Body of pancreas (tissue), 4 donors: ENCODE data around the gene RICTOR. TPM values are rescaled to one million over a fixed set of nuclear protein-coding genes. Genes with fewer than 3 reads are reported as not detected.

Source experiments
- ATAC-seq: fragments of 150-250 bp; one replicate; pipeline ENCODE4 v1.9.1; 2016
- DNase-seq, 4 donors: peaks; one replicate each; pipeline ENCODE4 v3.0.0-alpha.2; 2019
- H3K27ac ChIP-seq, 4 donors: fragments of 200-600 bp; sonication (generic); 1 replicate in 3 of 4; 2 replicates in 1 of 4; pipeline versions ENCODE4 v1.5.1 to v1.6.1; 2016 to 2019; ENCODE audit warnings: mild to moderate bottlenecking in 1 of 4, mixed read lengths in 1 of 4, moderate library complexity in 1 of 4
- H3K27me3 ChIP-seq, 2 donors: fragments of 200-600 bp; sonication (generic); one replicate each; pipeline ENCODE4 v1.6.0; 2016; ENCODE audit warnings: mild to moderate bottlenecking in 1 of 2
- H3K36me3 ChIP-seq, 2 donors: fragments of 200-600 bp; sonication (generic); replicated peaks in 1 of 2; 2 replicates each; pipeline ENCODE4 v1.5.1; 2016; ENCODE audit warnings: low read depth in 2 of 2; ENCODE audit not compliant: insufficient read depth in 1 of 2
- H3K4me1 ChIP-seq: fragments of 200-600 bp; sonication (generic); one replicate; pipeline ENCODE4 v1.6.0; 2016
- H3K4me3 ChIP-seq, 2 donors: fragments of 200-600 bp; sonication (generic); 1 replicate in 1 of 2; 2 replicates in 1 of 2; pipeline ENCODE4 v1.5.1; 2016 to 2019
- H3K9me3 ChIP-seq, 3 donors: fragments of 200-600 bp; sonication (generic); 1 replicate in 2 of 3; 2 replicates in 1 of 3; pipeline ENCODE4 v1.5.1; 2016
- POLR2A ChIP-seq, 3 donors: fragments of 450-650 bp; IDR thresholded peaks; one replicate each; pipeline ENCODE4 v1.6.1; 2016; ENCODE audit warnings: antibody characterized with exemption in 3 of 3, mild to moderate bottlenecking in 2 of 3
- WGBS, 2 donors: methylation state at CpG; one replicate each; pipeline ENCODE4 v1.1.5; 2017; 5-methylcytosine and 5-hydroxymethylcytosine counted together
- intact Hi-C: fragments of 100-400 bp; cut with DNase I; formaldehyde crosslinking; loops from one replicate; pipeline ENCODE4 v1.15.1; 2023
- total RNA-seq, 2 donors: library from RNA; depleted of rRNA; stranded (reverse); fragments of >200 nt; gene quantifications; one replicate each; pipeline ENCODE4 v1.1.0, GENCODE V29; 2016
- TF ChIP-seq, protein P1 (sequence below), 7 experiments: fragments of 450-650 bp in 4 of 7; fragments of 200-600 bp in 3 of 7; sonication (generic) in 3 of 7; IDR thresholded peaks; one replicate each; pipeline ENCODE4 v1.5.1; 2016 to 2019; ENCODE audit warnings: antibody characterized with exemption in 7 of 7

The RICTOR gene
- total RNA-seq, 2 donors from 2014 or later: 20.8 to 27.5 TPM

GRCh38 chr5:38948501-38948900 is 125.7 kb downstream of the RICTOR start:
- H3K27me3 ChIP-seq: no peaks in the 10 kb centered on the region
- H3K36me3 ChIP-seq: peaks cover 4 to 56% of the 10 kb centered on the region in 2 donors
- intact Hi-C loops: no loop called here
- ATAC-seq (no peak), DNase-seq (no peak)
- no peak overlapping the region for H3K4me3 ChIP-seq
- no peaks in the 10 kb centered on the region for H3K9me3 ChIP-seq
- TF ChIP-seq POLR2A (IDR thresholded peaks at IDR 0.05): no peak
- TF ChIP-seq, protein P1, sequence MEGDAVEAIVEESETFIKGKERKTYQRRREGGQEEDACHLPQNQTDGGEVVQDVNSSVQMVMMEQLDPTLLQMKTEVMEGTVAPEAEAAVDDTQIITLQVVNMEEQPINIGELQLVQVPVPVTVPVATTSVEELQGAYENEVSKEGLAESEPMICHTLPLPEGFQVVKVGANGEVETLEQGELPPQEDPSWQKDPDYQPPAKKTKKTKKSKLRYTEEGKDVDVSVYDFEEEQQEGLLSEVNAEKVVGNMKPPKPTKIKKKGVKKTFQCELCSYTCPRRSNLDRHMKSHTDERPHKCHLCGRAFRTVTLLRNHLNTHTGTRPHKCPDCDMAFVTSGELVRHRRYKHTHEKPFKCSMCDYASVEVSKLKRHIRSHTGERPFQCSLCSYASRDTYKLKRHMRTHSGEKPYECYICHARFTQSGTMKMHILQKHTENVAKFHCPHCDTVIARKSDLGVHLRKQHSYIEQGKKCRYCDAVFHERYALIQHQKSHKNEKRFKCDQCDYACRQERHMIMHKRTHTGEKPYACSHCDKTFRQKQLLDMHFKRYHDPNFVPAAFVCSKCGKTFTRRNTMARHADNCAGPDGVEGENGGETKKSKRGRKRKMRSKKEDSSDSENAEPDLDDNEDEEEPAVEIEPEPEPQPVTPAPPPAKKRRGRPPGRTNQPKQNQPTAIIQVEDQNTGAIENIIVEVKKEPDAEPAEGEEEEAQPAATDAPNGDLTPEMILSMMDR (IDR thresholded peaks at IDR 0.05): no peak
- no peaks in the 10 kb centered on the region for H3K4me1 ChIP-seq
- H3K27ac ChIP-seq: no peak overlapping the region

GRCh38 chr5:38944282-38944681 is 129.9 kb downstream of the RICTOR start:
- no peak for TF ChIP-seq POLR2A (IDR thresholded peaks at IDR 0.05)
- TF ChIP-seq, protein P1 (IDR thresholded peaks at IDR 0.05): no peak
- no peaks in the 10 kb centered on the region for H3K27me3 ChIP-seq

DNA sequence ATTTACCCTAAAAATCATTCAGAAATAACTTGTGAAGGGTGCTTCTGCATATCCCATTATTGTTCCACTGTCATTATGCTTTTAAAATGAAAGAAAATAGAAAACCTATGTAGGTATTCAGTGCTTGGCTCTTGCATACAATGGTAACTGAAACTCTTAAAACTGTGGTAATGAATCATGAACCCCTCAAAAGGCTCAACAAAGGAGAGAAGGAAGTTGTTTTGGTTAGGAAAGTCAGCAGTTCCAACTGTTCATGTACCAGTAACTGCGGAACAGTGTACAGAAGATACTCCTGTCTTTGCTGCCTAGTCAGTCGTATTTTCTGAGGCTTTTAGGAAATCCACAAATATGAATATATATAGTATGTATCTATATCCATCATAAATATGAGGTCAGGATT is 132.3 kb downstream of the RICTOR start:
- H3K9me3 ChIP-seq: no peaks in the 10 kb centered on the region
- ATAC-seq (no peak), DNase-seq (no peak)
- H3K27ac ChIP-seq: no peak overlapping the region
- H3K27me3 ChIP-seq: no peaks in the 10 kb centered on the region
- no peak overlapping the region for H3K4me3 ChIP-seq
- WGBS, 2 donors: 92 to 95% methylated on average over 2 of the region's 2 CpGs
- peaks cover 0 to 33% of the 10 kb centered on the region in 2 donors for H3K36me3 ChIP-seq
- TF ChIP-seq, protein P1 (IDR thresholded peaks at IDR 0.05): no peak
- no peak for TF ChIP-seq POLR2A (IDR thresholded peaks at IDR 0.05)
- intact Hi-C loops: no loop called here
- H3K4me1 ChIP-seq: no peaks in the 10 kb centered on the region

More at GRCh38 chr5:38944282-38944681, 129.9 kb downstream of the RICTOR start:
- Histone ChIP-seq H3K4me1 (no peaks in the 10 kb centered on the region), H3K27ac (no peak overlapping the region), H3K9me3 (no peaks in the 10 kb centered on the region), H3K36me3 (peaks cover 0 to 44% of the 10 kb centered on the region in 2 donors), H3K4me3 (no peak overlapping the region)
- WGBS, 2 donors: 54 to 61% methylated on average over 4 of the region's 4 CpGs
- DNase-seq (no peak), ATAC-seq (no peak)
- intact Hi-C loops: no loop called here

DNA sequence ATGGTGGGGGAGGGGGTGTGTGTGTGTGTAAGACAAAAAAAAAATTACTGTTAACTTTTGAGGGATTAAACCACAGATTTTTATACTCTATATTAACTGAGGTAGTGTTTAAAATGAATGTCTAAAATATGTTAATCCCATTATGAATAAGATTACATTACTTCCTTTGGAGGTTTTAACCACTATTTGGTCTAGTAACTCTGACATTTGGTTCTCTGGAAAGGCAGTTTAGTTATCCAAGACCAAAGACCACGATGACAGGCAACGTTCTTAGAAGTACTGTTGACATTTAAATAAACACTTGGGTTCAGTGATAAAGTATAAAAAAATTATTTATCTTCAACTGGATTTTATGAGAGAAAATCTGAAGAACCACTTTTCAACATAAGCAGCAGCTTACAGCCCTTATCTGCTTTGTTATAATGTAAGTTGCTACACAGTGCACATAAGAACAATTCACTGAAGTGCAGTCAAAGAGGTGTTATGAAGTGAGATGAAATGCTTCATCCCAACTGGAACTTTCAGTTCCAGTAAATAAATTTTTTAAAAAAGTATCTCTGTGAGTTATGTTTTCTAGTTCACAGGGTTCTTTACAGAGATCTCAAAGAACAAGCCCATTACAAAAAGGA is 133.9 kb downstream of the RICTOR start:
- H3K36me3 ChIP-seq: peaks cover 0 to 23% of the 10 kb centered on the region in 2 donors
- TF ChIP-seq, protein P1 (IDR thresholded peaks at IDR 0.05): no peak
- TF ChIP-seq POLR2A (IDR thresholded peaks at IDR 0.05): no peak
- no peak overlapping the region for H3K4me3 ChIP-seq
- ATAC-seq (no peak), DNase-seq (no peak)
- H3K9me3 ChIP-seq: no peaks in the 10 kb centered on the region
- no peaks in the 10 kb centered on the region for H3K27me3 ChIP-seq
- WGBS, 2 donors: 27 to 42% methylated on average over 2 of the region's 2 CpGs
- intact Hi-C loops: no loop called here
- H3K27ac ChIP-seq: no peak overlapping the region
- no peaks in the 10 kb centered on the region for H3K4me1 ChIP-seq

GRCh38 chr5:38938973-38939372 is 135.2 kb downstream of the RICTOR start:
- 52 to 56% methylated on average over 1 of the region's 1 CpG for WGBS, 2 donors
- Histone ChIP-seq H3K27ac (no peak overlapping the region), H3K4me3 (no peak overlapping the region), H3K9me3 (no peaks in the 10 kb centered on the region), H3K27me3 (no peaks in the 10 kb centered on the region), H3K36me3 (peaks cover 0 to 14% of the 10 kb centered on the region in 2 donors), H3K4me1 (no peaks in the 10 kb centered on the region)
- intact Hi-C loops: no loop called here
- DNase-seq: no peak
- TF ChIP-seq, protein P1 (IDR thresholded peaks at IDR 0.05): no peak
- TF ChIP-seq POLR2A (IDR thresholded peaks at IDR 0.05): no peak
- no peak for ATAC-seq
